ENCODE measurements around the gene UXS1. TPM values are rescaled to one million over a fixed set of nuclear protein-coding genes. Genes with fewer than 3 reads are reported as not detected.

Gene UXS1
- total RNA-seq, 1 donor from 2014 or later: 141 TPM

DNA sequence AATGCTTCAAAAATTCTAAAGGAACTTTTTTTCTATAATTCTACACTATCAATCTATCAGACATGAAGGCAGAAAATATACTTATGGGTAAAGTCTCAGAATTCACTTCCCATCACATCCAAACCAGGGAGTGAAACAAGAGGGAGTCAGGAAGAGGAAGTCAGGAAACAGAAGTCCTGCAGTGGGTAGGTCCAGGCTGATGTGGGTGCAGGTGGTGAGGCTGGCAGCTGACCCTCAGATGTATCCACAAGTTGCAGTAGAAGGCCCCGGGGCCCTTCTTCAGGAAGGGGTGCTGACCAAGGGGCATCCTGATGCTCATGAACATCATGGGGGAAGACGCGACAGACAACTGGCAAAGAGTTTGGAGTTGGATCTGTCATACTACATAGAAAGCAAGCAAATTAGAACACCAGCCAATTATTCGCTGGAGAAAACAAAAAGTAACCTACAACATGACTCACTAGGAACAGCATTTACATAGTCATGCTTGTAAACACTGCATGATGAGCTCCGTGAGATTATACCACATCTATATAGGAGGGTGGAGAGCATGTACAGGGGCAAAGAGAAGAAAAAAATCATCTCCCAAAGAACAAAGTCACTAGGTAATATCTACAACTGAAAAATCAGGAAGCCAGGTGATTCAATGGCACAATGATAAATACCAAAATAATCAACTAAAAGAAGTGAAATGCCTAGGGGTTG lies 4.2 kb downstream of the UXS1 start:
- DNase-seq (ENCODE audit: low read depth): peak; percentile 80

DNA sequence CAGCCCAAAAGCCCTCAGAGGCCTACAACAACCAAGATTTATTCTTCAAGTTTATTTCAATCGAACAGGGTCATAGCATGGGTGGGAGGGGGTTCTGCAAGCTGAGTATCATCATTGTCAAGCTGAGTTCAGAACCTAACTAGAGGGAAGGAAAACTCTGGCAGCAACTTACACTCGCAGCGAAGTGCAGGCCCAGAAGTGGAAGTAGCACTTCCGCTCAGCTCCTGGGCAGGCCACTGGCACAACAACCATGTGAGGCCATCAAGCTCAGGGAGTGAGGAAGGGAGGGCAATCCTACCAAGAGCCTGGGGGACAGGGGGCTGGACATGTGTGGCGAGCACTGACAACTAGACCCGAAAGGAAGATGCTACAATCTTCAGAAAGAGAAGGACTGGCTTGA lies 4.8 kb downstream of the UXS1 start:
- no peak for DNase-seq (ENCODE audit: low read depth)

DNA sequence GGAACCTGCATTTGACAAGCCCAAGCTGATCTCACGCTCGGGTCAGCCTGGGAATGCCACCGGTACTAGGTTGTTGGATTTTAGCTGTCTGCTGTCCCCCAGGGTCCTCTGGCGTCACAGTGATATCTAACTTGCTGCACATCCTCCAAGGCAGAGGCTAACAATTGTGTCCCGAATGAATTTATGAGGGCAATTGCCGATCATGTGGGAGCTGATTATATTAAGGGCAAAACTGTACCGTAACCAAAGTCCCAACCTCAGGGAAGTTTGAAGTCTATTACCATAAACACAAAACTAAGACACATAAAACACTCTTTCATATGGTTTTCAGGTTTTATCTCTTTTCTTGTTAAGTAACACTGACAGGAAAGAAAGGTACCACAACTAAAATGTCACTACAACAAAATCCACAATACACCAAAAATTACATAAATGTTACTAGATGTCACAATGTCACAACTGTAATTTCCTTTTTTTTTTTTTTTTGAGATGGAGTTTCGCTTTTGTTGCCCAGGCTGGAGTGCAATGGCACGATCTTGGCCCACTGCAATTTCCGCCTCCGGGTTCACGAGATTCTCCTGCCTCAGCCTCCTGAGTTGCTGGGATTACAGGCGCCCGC lies 6.7 kb downstream of the UXS1 start:
- DNase-seq (ENCODE audit: low read depth): no peak

DNA sequence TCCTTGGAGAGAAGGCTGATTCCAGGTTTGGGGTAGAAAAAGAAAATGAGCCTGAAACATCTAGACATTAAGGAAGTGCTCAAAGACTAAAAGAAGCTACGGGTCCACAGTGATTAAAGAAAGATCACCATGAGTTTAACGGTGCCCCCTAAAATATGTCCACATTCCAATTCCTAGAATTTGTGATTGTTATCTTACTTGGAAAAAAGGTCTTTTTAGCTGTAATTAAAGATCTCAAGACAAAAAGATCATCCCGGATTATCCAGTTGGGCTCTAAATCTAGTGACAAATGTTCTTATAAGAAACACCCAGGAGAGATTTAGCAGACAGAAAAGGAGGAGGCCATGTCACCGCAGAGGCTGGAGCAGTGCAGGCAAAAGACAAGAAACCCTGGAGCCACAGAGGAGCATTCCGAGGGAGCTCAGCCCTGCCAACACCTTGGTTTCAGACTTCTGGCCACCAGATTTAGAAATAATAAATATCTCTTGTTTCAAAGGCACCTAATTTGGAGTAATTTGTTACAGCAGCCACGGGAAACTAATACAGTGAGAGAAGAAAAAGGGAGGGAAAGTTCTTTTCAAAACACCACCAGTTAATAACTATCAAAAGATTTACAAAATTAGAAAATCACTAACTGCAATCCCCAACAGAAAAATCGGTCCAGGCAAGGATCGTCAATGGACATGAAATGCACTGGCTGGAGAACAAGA lies 8.5 kb downstream of the UXS1 start:
- no peak for DNase-seq (ENCODE audit: low read depth)

DNA sequence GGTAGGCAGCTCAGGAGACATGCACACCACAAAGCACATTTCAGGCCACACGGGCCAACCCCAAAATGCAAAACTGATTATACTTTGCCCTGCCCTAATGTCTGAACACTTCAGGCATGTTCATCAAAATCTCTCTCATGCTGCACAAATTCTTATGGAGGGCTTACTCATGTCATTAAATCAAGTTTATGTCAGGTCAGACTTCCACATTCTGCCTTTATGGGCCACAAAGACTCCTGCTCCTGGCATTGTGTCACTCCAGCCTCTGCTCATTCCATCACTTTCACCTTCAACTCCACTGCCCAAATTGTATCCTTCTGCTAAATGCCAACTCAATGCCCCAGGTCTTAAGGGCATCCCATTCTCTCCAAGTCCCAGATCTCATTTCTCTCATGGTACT lies 9.2 kb downstream of the UXS1 start:
- DNase-seq (ENCODE audit: low read depth): peak; percentile 32

DNA sequence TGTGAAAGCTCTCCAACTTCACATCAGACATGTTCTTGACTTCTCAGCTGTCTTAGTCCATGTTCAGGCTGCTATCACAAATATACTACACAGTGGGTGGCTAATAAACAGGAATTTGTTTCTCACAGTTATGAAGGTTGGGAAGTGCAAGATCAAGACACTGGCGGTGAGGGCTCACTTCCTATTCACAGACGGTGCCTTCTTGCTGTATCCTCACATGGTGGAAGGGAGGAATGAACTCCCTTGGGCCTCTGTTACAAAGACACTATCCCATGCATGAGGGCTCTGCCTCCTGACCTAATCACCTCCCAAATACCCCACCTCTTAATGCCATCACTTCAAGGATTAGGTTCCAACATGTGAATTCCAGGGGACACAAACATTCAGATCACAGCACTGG lies 9.7 kb downstream of the UXS1 start:
- no peak for DNase-seq (ENCODE audit: low read depth)

DNA sequence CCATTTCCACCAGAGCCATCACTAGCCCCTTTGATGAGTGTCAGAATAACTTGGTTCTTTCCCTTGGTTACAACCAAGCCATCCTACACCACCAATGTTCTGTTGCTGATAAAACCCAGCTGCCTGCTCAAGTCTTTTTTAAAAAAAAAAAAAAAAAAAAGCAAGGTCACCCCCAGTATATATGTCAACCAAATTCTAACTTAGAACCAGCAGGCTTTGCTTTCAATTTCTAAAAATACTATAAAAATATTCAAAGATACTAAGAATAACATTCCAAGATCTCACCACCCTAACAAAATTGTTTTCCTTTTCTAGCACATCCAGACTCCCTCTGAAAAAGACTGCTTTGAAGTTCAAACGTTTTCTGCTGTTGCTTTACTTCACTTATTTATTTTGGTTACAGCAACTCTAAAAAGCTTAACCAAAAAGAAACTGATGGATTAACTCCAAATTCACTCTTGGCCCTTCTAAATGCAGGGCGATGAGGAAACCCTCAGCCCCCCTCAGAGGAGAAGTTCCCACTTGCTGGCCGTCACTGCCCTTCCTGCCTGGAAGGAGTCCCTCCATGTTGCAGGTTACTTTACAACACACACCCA lies 10.9 kb downstream of the UXS1 start:
- DNase-seq (ENCODE audit: low read depth): no peak

DNA sequence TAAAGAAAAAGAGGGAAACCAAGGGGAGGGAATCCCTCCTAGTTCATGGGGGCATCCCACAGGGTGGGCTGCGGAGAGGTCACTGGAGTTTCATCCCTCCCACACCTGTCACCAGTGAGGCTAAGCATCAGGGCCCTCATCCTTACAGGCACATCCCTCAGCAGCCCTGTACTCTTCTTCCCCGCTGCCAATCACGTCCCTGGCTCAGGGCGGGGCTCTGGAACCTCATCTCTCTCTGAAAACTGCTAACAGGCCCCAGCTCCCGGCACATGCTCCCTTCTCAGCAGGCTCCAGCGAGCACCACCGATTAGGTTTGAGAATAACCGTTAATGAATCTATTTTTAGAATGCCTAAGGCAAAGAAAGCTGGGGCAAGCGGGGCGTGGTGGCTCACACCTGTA lies 13.0 kb downstream of the UXS1 start:
- DNase-seq (ENCODE audit: low read depth): no peak

DNA sequence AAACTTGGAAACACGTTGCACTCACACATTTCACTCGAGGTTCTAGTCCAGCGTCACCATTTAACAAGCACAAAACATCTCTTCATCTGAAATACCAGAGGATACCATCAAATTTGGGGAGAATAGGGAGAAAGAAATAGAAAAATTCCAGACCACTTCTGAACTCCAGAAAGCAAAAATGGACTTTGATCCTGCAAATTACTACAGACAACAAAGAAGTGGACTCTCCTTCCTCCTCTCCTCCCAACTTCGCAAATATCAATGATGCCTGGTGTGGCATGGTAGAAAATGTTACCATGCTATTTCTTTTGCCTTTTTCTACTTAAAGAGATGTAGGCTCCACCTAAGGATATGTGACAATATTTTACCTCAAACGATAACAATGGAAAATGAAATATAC lies 13.5 kb downstream of the UXS1 start:
- no peak for DNase-seq (ENCODE audit: low read depth)

DNA sequence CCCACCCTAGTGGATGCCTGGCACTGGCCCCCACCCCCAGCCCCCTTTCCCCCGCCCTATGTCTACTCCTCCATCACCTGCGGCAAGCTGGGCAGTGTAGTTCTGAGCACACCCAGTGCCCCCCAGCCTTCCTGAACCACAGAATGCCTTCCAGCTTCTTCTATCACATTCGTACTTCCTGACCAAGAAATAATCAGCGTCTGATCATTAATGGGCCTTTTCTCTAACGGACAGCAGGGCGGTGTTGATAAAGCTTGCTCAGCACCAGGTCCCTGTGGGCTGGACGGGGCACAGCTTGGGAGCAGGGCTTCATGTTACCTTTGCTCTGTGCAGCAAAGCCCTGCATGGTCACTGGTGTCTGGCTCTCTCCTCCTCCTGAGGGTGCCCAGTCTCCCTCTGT lies 15.4 kb downstream of the UXS1 start:
- no peak for DNase-seq (ENCODE audit: low read depth)

DNA sequence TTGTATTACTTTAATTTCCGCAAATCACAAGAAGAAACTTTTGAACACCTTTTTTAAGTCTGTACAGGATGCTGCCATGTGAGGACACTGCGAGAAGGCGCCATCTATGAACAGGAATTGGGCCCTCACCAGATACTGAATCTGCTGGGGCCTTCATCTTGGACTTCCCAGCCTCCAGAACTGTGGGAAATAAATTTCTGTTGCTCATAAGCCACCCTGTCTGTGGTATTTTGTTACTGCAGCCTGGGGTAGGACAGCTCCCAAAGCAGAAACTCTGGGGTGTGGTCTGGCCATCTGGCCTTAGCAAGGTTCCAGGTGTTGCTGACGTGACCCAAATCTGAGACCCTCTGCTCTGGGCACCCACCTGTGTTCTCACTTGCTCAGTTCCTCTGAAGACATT lies 16.5 kb downstream of the UXS1 start:
- no peak for DNase-seq (ENCODE audit: low read depth)

DNA sequence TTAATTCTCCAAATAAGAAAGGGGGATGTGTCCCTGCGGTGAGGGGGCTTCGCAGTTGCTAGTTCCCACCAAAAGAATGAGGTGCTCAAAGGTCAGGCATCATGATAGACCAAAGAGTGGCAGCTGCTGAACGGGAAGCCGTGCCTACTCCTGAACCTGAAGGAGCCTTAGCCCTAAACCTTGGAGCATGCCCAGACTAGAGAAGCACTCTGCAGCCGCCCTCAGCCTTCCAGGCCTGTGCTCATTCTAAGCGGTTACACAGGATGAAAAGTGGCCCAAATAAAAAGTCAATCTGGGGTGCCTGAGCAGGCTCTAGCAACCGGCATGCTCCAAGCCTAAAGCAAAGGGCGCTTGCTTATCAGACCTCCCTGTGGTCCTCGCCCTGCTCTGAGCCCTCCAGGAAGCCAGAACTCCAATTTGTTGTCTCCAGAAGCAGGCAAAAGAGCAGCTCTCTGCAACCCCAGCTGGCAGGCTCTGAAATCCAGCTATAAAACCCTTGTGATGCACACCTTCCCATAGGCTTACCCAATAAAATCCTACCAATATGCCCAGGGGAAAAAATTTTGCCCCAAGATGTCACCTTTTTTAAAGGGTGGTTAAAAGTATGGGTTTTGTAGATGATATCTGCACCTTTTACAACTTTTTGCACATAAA lies 17.5 kb downstream of the UXS1 start:
- DNase-seq (ENCODE audit: low read depth): no peak

DNA sequence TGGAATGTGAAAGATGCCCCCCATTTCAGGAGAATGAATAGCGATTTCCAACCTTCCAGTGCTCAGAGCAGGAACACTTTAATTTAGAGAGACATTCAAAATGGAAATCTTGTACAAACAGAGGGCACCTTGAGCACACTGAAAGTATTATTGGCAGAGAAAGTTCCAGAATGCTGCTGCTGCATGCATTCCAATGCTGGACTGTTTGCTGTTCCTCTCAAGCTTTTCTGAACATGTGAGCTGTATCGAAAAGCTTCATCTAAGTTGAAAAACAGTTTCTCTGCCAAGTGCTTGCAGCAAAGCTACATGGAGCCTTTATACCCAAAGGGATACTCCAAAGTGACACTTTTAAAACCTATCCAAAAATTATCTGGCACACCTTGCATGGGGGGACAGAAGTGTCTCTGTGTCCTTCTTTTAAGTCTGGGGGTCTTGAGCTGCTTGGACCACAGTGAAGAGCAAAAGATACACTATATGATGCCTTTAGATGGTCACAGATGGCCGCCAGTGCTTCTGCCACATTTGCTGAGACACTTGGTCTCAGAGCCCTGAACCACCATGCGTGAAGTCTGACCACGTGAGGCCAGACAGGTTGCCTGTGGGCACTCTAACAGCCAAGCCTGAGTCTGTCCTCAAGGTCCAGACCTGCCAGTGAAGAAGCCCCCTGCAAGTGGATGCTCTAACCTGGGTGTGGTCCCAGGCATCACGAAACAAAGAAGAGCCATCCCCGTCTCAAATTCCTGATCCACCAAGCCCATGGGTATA lies 18.8 kb downstream of the UXS1 start:
- DNase-seq (ENCODE audit: low read depth): no peak

DNA sequence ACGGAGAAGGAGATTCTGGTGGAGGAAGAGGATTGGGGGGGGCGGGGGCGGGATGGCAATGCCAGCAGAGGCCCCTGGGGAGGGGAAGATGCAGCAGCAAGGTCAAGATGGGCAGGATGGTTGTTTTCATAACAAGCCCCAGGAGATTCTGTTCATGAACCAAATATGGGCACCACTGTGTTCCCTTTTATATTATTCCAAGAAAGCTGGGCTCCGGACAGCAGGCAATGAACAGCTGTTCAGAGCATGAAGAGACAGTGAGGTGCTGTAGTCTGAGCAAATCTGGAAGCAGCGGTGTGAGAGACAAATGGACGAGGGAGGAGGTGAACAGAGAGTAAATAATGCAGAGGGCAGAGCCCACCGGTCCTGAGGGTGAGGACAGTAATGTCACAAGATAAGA lies 20.0 kb downstream of the UXS1 start:
- no peak for DNase-seq (ENCODE audit: low read depth)

DNA sequence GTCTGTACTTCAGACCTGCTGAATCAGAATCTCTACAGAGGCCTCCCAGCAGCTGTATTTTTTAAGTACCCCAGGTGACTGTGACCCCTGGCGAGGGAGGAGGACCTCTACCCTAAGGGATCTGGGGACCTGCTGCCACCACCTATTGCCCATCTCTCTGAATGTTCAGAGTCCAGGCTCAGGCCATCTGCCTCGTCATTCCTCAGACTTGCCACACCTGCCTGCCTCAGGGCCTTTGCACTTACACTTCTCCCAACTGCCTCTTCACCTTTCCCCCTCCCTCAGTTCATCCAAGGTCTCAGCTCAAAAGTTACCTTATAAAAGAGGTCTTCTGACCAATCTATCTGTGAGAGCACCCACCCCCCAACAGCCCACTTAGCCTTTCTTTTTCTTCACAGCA lies 21.5 kb downstream of the UXS1 start:
- no peak for DNase-seq (ENCODE audit: low read depth)

DNA sequence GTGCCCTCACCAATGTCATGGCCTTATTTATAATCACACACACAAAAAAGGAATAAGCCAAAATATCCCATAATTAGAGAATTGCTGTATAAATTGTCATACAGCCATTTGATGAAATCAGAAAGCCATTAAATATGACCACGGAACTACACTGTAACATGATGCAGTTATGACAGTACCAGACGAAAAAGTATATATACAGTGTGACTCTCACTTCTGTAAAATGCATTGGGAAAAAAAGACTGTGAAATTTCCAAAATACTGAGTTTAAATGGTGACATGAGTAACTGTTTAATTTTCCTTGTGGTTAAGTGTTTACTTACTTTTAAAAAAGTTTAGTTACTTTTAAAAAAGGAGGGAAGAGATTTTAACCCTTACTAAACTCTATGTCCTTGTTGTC lies 25.4 kb downstream of the UXS1 start:
- DNase-seq (ENCODE audit: low read depth): no peak

DNA sequence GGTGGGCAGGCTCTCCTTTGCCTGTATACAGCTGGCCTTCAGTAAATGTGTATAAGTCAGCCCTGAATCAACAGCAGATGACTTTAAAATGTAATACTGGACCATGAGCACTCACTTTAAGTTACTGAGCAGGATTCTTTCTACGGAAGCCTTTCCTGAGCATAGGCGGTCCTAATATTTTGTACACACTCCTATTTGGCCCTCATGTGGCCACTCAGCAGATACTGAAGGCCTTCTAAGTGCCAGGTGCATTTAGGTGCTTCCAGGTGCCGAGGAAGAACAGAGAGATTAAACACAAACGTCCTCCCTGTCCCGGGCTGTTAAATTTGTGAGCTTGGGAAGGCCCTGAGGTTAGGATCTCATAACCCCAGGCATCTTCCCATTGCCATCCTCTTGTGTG lies 27.0 kb downstream of the UXS1 start:
- DNase-seq (ENCODE audit: low read depth): no peak

DNA sequence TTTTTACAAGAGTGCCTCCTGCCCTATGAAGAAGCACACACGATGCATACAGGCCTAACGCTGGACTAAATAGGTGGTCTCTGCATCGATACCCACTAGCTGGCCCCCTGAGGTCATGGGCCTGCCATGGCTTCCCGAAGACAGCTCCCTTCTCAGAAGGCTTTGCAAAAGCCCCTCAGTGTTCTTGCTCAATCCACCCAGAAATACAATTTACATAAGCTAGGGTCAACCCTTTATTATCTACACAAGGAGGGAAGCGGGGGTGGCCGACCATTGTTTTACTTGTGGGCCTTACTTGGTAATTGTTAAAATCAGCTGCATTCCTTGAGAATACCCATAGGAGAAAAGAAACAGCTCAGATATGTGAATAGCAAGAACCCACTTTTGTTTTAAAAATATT lies 28.5 kb downstream of the UXS1 start:
- no peak for DNase-seq (ENCODE audit: low read depth)

DNA sequence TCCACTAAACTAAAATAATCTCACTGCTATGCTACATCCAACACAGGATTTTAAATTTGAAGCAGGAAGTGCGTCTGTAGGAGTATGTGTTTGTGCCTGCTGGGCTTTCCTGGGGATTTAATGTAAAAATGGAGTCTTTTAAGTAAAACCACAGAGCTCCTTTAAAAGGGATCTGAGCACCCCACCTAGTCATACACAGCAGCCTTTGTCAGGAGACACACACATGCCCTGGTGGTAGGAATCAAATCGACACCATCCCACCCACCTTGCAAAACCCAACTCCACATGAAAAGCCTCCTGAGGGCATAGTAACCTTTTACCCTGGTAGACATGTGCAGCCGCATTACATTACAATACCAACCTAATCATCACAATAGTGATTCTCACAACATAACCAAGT lies 29.1 kb downstream of the UXS1 start:
- peak; percentile 32 for DNase-seq (ENCODE audit: low read depth)

DNA sequence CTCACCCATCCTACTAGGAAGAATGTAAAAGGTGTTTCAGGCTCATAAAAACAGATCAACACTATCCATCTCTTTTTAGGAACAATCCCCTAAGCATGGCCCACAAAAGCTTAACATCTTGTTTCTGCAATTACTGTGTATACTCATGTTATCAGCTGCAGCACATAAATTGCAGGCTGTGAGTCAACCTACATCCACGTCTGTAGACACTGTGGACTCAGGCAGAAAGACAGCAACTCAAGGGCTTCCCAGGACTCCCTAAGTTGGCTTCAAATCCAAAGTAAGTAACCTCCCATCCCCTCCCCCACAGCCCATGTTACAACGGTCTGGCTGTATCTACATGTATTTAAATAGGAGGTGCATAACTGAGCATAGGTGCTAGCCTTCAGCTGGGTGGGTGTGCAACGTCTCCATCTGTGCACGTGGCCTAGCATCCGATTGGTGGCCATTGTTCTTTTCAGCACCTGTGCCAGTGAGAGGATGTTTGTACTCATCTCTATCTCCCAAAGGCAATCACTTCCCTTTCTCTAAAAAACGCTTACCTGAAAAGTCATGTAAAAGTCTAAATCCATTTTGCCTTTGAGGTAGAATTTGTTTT lies 30.1 kb downstream of the UXS1 start:
- peak; percentile 54 for DNase-seq (ENCODE audit: low read depth)
